K562 (cell line): ENCODE data around the gene SCAF11. TPM values are rescaled to one million over a fixed set of nuclear protein-coding genes. Genes with fewer than 3 reads are reported as not detected.
A peak's percentile ranks its signal among the peaks of the same experiment; 100 is the strongest.

Source experiments
- E2F3 ChIP-seq: fragments of 250-450 bp; sonication (Bioruptor Pico); IDR thresholded peaks from 2 replicates; pipeline ENCODE4 v1.4.0; 2020; ENCODE audit warnings: mild to moderate bottlenecking
- REST ChIP-seq, 2 experiments: fragments of 450-650 bp; formaldehyde crosslinking in 1 of 2; IDR thresholded peaks; 2 replicates each; pipeline versions ENCODE4 v1.4.0 to v1.6.1; 2014 to 2020; ENCODE audit warnings: mild to moderate bottlenecking in 2 of 2, borderline replicate concordance in 1 of 2, low read depth in 1 of 2
- U2AF2 ChIP-seq: fragments of 200-400 bp; formaldehyde crosslinking; optimal IDR thresholded peaks from 2 replicates; pipeline ENCODE3; 2017; ENCODE audit warnings: low read depth, mild to moderate bottlenecking, low read length
- ZBTB17 ChIP-seq: fragments of 450-650 bp; formaldehyde crosslinking; IDR thresholded peaks from 2 replicates; pipeline ENCODE4 v1.4.0; 2020; ENCODE audit warnings: mild to moderate bottlenecking
- ZC3H11A ChIP-seq: IDR thresholded peaks from 2 replicates; pipeline ENCODE4 v1.6.1; 2012; ENCODE audit warnings: low read depth, low read length, improper control_type of control experiment
- ZNF217 ChIP-seq: sonication (generic); formaldehyde crosslinking; IDR thresholded peaks from 2 replicates; pipeline ENCODE4 v1.8.0; 2022; ENCODE audit warnings: mild to moderate bottlenecking, missing genetic modification reagents
- ZNF318 ChIP-seq, 2 experiments: fragments of 450-650 bp; IDR thresholded peaks; 2 replicates each; pipeline ENCODE4 v1.6.1; 2016; ENCODE audit warnings: mild to moderate bottlenecking in 2 of 2, borderline replicate concordance in 1 of 2, low read depth in 1 of 2, moderate library complexity in 1 of 2
- polyA plus RNA-seq, 8 experiments: library from polyadenylated mRNA; depleted of rRNA in 4 of 8; stranded (reverse) in 5 of 8; unstranded in 3 of 8; fragments of >200 nt; fragmentation: Nextera tagmentation in 2 of 8; fragmentation: Illumina TruSeq in 1 of 8; extraction: Ambion mirVana in 2 of 8; extraction: Trizol in 1 of 8; gene quantifications; 2 replicates each; pipeline versions ENCODE4 v1.2.1 to v1.2.3, GENCODE V29; 2011 to 2014; ENCODE audit warnings: inconsistent platforms in 1 of 8, missing spikeins in 1 of 8
- total RNA-seq, 7 experiments: library from RNA; depleted of rRNA in 6 of 7; stranded (reverse); fragments of >200 nt in 6 of 7; fragmentation: Illumina TruSeq in 2 of 7; extraction: Trizol in 2 of 7; gene quantifications; 2 replicates each; pipeline versions ENCODE4 v1.2.1 to v1.2.3, GENCODE V29; 2011 to 2021; ENCODE audit warnings: low replicate concordance in 1 of 7

Gene SCAF11
- total and polyA plus RNA-seq, 9 of the 15 experiments (the other 6 are each of a cell fraction or from before 2014, with no cell fraction given) = 30.4 to 119 (median 80.0) TPM

GRCh38 chr12:45991284-45992249 lies 1.2 kb upstream of the SCAF11 start (continued):
- no peak for TF ChIP-seq ZNF318 (IDR thresholded peaks at IDR 0.05; ENCODE audit: borderline replicate concordance in 1 of 2, low read depth in 1 of 2)
- TF ChIP-seq ZC3H11A = no peak
- TF ChIP-seq U2AF2 = no peak
- peak; percentile 9; the same call in 1 of the 2 replicates for TF ChIP-seq REST (IDR thresholded peaks at IDR 0.05; ENCODE audit: borderline replicate concordance)
- no peak for TF ChIP-seq REST (CRISPR knock-in tag; IDR thresholded peaks at IDR 0.05; ENCODE audit: low read depth)
- no peak for TF ChIP-seq ZNF217
- peak; percentile 89 for TF ChIP-seq ZBTB17
- TF ChIP-seq E2F3 = peak; percentile 45; the same call in 1 of the 2 replicates
